Measurements from ENCODE around the gene SNX7.

The SNX7 gene

GRCh38 chr1:98693385-98693784 lies 31.9 kb downstream of the SNX7 start:
- TF ChIP-seq CTCF (IDR thresholded peaks at IDR 0.05), result no peak
- no peak for TF ChIP-seq ZFX (IDR thresholded peaks at IDR 0.05; ENCODE audit: borderline replicate concordance)
- H3K27ac ChIP-seq, result no peak overlapping the region

- no peak overlapping the region for H3K27ac ChIP-seq
- TF ChIP-seq CTCF (IDR thresholded peaks at IDR 0.05) (no peak), ZFX (IDR thresholded peaks at IDR 0.05; ENCODE audit: borderline replicate concordance) (no peak)
These were observed 34.6 kb downstream of the SNX7 start for GRCh38 chr1:98696077-98696476.

GRCh38 chr1:98697781-98698180 lies 36.3 kb downstream of the SNX7 start:
- H3K27ac ChIP-seq, result no peak overlapping the region
- TF ChIP-seq CTCF (IDR thresholded peaks at IDR 0.05) (no peak), ZFX (IDR thresholded peaks at IDR 0.05; ENCODE audit: borderline replicate concordance) (no peak)

- no peak overlapping the region for H3K27ac ChIP-seq
- TF ChIP-seq ZFX (IDR thresholded peaks at IDR 0.05; ENCODE audit: borderline replicate concordance) (no peak), CTCF (IDR thresholded peaks at IDR 0.05) (no peak)
These were observed 37.1 kb downstream of the SNX7 start for GRCh38 chr1:98698625-98699024.

GRCh38 chr1:98700228-98700627 lies 38.7 kb downstream of the SNX7 start:
- H3K27ac ChIP-seq, result no peak overlapping the region
- no peak for TF ChIP-seq ZFX (IDR thresholded peaks at IDR 0.05; ENCODE audit: borderline replicate concordance)
- no peak for TF ChIP-seq CTCF (IDR thresholded peaks at IDR 0.05)

GRCh38 chr1:98702976-98703375 lies 41.5 kb downstream of the SNX7 start:
- TF ChIP-seq ZFX (IDR thresholded peaks at IDR 0.05; ENCODE audit: borderline replicate concordance) (no peak), CTCF (IDR thresholded peaks at IDR 0.05) (no peak)
- no peak overlapping the region for H3K27ac ChIP-seq

- no peak overlapping the region for H3K27ac ChIP-seq
- TF ChIP-seq ZFX (IDR thresholded peaks at IDR 0.05; ENCODE audit: borderline replicate concordance) (no peak), CTCF (IDR thresholded peaks at IDR 0.05) (no peak)
These were observed 43.0 kb downstream of the SNX7 start for GRCh38 chr1:98704474-98704873.
